Putamen (tissue), 1 donor: ENCODE results near the gene NDUFA13.

Experiments
- DNase-seq: peaks from one replicate; pipeline ENCODE4 v3.0.0-alpha.2; 2016; ENCODE audit warnings: low spot score

Gene NDUFA13

DNA sequence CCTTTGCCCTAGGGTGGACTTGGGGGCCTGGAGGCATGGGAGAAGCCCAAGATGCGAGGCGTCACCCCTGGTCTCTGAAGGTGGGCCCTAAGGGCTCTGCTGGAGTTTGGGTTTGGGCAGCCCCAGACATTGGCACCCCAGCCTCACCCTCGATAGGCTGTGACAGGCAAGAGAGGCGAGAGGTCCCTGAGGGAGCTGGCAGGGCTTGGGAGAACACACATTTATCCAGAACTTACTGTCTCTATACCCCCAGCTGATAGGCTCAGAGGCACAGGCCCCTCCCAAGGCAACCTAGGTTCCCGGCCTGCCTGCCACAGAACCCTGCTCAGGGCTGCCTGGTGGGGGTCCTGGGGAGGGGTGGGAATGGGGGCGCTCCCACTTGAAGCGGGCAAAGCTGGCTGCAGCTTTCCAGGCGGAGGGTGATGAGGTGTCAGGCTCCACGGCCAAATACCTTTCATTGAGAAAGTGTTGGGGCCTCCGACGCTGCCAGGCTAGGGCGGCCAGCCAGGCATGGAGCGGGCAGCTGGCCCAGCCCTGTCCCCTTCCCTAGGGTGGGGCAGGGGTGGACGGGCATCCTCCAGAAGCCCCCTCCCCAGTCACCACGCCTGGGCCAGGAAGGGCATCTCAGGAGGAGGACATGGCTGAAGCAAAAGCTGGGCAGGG lies 31.8 kb downstream of the NDUFA13 start:
- no peak for DNase-seq

DNA sequence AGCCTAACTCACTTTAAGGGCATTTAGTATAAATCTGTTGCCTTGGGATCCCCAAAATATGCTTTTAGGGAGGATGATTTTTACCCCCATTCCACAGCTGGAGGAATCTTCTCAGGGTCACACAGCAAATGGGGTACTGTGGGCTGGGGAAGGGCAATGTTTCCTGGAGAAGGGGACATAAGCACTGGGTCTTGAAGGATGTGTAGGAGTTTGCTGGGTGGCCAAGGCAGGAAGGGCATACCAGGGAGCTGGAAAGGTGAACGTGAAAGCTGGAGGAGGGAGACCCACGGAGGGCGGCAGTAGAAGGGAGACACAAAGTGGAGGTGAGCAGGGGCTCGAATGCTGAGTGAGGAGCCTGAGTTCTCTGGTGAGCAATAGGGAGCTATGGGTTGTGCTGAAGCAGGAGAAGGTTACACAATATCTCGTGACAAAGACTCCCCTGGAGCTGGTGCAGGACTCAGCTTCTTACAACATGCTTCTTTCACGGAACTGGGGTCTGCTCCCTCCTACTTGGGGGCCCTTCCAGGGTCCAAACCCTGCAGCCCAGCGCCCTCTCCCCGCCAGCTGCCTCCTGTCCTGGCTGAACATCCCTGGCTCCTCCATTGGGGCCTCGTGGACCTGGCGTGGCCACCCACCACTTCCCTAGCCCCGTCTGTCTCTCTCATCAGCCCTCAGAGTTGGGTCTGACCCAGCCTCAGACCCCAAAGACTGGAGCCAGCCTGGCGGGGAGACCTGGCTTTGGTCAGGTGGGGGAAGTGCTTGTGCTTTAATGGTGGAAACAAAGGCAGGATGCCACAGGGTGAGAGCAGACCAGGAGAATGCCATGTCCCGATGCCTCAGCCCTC lies 33.1 kb downstream of the NDUFA13 start:
- no peak for DNase-seq

DNA sequence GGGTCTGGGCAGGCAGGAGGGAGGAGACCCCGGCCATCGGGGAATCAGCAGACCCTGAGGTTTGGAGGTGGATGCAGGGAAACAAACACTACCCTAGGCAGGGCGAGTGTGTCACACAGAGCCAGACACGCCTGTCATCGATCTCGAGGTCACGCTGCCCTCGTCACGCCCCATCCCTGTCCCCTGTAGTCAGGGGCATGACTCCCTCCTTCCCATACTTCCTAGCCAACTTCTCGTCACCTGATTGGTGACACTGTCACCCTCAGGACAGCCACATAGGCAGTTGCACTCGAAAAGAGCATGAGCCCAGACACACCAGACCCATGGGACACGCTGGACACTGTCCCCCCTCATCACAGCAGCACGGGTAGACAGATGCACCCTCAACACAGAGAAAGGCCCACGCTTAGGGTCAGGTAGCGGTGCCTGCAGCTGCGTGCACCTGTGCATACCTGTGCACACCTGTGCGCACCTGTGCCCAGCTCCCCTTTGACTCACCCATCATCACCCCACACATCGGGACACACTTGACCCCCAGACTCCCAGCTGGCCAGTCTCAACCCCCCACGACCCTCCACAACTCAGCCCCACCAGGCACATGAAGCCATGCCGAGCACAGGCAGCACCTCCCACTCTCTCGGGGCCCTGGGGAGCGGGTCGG lies 33.9 kb downstream of the NDUFA13 start:
- no peak for DNase-seq

DNA sequence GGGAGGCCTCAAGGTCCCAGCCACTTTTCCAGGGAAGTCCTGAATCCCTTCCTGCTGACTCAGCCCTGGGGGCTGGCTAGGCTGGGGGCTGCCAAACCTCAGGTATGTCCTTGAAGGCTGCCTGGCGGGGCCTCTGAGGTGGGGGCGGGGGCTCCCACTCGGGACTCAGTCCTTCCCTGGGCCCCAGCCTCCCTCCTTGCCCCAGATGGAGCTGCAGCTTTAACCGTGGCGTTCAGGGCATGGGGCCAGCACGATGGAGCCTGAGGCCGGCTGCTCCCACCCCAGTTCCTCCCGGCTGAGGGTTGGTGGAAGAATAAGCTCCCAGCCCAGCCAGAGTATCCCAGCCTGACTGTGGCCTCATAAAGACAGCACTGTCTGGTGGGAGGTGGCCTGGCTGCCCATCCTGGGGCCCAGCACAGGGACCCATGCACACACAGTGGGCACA lies 34.5 kb downstream of the NDUFA13 start:
- DNase-seq = no peak

DNA sequence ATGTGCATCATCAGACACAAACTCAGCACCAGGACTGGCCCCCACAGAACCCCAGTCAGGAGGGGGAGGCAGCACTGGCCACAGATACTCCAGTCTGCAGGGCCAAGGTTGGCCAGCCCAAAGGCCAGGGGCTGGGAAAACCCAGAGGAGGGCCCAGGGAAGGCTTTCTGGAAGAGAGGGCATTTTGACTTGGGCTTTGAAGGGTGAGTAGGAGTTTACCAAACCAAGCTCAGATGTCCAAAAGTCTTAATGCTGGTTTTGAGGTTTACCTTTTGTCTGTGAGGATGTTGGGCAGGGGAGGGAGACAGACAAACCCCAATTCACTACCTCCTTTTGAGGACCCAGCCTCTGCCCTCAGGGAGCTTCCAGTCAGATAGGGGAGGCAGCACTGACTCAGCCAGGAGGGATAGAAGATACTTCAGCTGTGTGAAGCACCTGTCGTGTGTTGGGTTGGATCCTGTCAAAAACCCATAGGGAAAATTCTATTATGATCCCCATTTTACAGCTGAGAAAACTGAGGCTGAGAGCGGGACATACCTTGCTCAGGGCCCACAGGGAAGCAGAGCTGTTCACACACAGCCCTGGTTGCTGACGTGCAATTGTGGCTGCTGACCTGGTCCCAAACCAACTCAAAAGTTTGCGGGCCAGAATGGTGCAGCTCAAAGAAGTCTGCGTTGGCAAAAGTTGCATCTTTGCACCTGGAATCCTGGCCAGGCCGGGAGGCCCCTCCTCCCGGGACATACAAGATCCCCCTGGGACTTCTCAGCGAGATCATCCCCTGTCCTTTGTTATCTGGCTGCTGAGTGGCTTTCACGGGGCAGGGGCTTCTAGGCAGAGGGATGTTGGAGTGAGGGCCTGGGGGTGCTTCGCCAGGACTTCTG lies 35.2 kb downstream of the NDUFA13 start:
- no peak for DNase-seq

DNA sequence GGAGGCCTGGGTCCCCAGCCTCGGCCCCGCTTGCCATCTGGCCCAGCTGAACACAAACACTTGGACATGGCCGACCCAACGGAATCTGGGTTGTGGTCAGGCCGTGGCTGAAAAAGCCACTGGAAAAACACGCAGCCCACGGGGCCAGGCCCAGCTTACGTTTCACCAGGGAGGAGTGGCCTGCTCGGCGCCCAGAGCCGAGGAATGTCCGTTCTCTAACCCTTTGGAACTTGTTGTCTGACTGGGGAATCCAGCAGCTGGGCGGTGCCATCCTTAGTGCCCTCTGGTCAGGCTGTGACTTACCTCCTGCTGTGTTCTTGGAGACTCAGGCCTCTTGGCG lies 35.8 kb downstream of the NDUFA13 start:
- DNase-seq = no peak

DNA sequence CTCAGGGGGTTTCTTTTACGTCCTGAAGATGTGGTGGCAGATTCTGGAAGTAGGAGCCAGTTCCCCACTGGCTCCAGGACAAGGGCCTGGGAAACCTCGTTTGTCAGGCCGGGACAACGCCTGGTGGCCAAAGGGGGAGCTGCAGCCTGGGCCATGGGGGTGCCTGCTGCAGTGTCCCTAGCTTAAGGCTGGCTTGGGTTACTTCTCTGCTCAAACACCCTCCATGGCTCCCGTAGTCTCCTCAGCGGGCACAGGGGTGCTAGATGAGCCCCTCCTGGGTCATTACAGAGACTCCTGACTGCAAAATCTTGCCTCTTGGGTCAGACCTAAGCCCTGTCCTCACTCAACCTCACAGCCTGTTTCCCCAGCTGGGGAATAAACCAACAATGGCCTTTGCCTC lies 36.8 kb downstream of the NDUFA13 start:
- no peak for DNase-seq

DNA sequence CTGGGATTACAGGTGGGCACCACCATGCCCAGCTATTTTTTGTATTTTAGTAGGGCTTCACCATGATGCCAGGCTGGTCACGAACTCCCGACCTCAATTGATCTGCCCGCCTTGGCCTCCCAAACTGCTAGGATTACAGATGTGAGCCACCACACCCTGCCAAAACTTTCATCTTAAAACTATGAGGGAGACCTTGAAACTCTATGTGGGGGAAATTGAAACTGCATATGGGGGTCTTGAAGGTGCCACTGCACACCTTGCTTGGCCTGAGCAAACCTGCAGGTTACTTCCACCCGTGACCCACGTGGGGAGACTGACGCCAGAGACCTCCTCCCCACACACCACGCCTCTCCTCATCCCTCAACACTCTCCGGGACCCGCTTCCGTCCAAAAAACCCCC lies 37.6 kb downstream of the NDUFA13 start:
- DNase-seq = no peak

DNA sequence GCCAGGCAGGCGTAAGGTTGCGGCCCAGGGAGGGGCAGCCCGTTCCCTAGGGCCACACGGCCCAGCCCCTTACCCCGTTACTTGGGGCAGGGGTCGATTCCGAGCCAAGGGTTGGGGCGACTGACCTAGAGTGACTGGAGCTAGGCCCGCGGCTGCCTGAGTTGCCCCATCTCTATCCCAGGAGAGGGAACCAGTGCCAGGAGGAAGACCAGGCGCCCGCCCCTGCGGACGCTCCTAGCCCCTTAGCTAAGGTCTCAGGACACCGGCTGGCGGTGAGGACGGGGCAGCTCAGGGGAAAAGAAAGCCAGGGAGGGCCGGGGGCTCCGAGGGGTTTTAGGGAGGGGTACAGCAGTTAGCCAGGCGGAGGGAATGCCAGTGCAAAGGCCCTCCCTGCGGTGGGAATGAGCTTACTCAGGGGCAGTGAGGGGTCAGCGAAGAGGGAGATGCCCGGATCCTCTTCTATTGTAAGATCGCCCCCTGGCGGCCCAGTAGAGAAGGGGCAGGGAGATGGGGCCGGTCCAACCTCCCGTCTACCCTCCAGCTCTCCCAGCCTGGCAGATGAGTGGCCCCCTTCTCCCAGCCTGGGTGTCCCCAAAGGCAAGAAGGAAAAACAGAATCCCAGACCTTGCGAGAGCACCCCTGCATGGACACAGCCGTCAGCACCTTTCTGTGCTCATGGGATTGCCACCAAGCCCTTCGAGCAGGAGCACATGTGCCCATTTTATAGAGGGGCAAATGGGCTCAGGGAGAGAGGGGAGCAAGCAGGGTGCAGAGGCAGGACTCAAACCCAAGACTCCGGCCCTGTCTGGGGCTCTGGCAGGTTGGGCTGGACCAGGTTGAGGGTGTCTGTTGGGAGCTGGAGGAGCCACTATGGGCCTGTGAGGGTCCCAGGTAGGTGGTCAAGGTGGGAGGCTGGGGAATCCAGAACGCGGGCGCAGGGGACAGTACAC lies 38.3 kb downstream of the NDUFA13 start:
- DNase-seq = no peak

DNA sequence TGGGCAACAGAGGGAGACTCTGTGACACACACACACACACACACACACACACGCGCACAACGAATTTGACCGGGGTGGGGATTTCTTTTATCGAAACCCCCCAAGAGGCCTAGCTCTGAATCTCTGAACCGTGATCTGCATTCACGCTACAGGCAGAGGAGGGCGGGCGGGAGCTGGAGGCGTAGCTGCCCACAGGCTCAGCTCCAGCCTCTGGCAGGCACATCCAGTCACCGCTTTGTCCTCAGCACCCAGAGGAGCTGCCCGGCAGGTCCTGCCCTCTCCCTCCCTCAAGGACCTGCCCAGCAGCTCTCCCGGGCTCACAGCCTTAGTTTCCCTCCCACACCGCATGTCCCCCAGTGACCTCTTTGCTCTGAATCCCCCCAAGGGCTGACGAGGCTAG lies 42.0 kb downstream of the NDUFA13 start:
- DNase-seq = no peak

DNA sequence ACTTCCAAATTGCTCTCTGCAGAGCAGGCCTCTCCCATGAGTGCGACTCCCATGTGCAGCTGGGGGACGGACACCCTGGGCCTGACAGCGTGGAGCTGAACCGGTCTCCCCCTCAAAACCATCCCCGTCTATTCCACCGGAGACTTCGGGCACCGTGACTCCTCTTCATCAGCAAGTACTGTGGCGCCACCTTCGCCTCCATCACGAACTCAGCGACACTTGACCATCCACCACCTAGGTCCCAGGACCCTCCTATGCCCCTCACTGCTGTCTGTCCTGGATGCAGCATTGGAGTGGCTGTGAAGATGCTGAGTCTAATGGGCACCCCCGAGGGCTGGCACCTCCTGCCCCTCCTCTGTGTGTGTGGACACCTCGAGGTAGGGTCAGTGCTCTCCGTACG lies 42.6 kb downstream of the NDUFA13 start:
- no peak for DNase-seq

DNA sequence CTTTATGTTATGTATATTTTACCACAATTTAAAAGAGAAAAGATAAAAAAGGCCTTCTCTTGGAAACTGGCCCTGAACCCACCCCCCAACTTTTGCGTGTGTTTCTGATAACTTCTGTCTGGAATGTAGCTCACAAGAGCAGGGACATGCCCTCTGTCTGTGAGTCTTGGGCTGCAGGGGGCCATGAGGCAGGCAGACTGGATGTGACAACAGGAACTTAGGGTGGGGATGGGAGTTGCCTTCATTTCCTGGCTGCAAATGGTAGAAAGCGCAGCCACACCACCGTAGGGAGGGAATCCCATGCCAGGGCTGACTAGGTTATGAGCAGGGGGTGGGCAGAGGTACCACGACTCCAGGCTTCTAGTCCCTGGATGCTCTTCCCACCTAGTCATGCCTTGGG lies 43.9 kb downstream of the NDUFA13 start:
- no peak for DNase-seq

DNA sequence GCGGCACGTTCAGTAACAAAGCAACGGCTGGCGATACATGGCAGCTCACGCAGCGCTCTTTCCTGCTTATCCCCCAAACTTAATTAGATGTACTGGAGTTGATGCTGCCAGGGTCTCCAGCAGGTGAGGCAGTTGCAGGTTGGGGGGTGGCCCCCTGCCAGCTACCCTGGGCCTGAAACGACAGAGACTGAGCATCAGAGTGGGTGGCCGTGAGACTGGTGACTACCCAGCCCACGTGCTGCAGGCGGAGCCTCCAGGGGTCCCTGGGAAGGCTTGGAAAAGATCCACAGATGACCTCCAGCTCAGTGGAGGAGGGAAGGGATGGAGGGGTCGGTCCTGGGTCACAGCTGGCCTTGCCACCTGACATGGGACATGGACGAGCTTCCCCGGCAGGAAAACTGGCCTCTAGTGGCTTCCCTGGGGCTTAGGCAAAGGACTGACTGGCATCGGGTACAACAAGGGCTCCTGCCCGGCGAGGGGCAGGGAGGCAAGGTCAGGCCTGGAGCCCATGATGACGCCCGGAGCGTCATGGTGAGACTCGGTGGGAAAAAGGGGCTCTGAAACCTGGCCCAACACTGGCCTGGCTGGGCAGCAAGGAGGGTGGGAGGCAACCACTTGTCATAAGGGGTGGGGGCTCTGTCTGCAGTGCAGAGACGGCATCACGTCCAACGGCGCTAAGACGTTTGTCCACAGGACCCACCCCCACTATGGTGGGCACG lies 46.1 kb downstream of the NDUFA13 start:
- no peak for DNase-seq

DNA sequence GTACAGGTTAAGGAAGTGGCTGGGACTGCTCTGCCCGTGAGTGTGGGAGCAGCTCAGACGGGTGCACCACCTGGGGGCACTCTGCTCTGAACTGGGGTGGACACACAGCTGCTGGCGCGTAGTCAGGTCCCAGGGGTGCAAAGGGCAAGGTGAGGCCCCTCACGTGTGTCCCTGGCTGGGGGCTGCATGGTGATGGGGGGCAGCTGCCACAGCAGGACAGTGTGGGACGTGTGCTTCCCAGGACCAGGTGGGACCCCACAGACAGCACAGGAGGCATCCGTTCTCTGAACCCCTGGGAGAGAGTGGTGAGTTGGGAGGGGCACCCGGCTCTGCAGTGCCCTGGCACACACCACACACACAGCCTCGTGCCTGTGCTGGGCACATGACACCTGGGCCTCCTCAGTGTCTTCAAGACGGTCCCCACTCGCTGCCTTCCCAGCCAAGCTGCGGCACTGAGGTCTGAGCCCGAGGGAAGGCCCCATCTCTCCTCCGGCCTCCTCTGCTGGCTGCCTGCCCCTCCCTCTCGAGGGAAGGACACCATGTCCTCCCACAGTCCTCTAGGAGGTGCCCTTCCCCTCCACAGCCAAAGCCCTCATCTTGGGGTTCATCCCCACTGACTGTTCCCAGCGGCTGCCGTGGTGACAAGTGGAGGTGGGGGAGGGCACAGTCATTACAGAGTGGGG lies 46.8 kb downstream of the NDUFA13 start:
- DNase-seq = no peak

DNA sequence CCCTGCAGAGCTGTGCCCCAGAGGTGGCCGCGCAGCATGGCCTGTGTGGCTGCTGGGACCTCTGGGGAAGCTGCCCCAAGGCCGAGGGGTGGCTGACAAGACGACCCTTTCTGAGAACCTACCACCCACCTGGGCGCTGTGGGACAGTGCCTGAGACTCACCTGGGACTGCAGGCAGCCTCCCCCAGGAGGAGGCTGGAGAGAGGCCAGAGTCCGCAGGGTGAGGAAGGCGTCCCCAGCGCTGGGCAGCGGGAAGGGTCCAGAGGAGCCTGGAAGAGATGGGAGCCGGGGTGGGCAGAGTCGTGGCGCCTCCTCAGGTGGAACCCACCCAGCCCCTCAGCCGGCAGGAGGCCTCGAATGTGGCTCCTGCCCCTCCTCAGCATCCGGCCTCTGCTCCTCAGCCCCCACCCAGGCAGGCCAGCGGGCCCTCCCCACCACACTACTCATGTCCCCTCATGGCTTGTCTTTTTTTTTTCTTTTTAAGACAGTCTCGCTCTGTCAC lies 47.4 kb downstream of the NDUFA13 start:
- DNase-seq = no peak

DNA sequence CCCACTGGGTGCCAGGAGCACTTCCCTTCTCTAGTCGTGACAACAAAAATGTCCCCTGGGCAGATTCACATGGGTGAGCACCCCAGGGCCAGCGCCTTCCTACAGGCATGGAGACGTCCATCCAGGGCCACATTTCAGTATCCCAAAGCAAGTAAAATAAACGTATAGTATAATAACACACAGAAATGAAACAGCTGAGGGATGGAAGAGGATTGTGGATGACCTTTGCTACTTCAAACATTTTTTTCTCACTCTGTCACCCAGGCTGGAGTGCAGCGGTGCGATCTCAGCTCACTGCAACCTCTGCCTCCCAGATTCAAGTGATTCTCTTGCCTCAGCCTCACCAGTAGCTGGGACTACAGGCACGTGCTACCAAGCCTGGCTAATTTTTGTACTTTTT lies 50.3 kb downstream of the NDUFA13 start:
- no peak for DNase-seq

DNA sequence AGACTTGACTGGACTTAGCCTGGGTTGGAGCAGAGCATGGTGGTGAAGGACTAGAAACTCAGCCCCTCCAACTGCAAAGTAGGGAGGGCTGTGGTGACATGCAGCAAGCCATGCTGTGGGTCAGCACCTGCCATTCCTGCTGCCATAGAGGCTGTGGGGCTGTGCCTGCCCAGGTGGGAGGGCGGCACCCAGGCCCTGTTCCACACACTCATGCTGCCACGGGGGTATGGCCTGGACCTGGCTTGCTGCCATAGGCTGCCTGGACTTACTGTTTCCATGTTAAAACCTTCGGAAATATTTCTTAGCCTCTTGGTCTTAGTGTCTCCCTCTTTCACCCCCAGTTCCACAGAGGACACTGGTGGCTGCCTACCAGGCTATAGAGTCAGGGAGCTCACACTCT lies 51.4 kb downstream of the NDUFA13 start:
- no peak for DNase-seq

DNA sequence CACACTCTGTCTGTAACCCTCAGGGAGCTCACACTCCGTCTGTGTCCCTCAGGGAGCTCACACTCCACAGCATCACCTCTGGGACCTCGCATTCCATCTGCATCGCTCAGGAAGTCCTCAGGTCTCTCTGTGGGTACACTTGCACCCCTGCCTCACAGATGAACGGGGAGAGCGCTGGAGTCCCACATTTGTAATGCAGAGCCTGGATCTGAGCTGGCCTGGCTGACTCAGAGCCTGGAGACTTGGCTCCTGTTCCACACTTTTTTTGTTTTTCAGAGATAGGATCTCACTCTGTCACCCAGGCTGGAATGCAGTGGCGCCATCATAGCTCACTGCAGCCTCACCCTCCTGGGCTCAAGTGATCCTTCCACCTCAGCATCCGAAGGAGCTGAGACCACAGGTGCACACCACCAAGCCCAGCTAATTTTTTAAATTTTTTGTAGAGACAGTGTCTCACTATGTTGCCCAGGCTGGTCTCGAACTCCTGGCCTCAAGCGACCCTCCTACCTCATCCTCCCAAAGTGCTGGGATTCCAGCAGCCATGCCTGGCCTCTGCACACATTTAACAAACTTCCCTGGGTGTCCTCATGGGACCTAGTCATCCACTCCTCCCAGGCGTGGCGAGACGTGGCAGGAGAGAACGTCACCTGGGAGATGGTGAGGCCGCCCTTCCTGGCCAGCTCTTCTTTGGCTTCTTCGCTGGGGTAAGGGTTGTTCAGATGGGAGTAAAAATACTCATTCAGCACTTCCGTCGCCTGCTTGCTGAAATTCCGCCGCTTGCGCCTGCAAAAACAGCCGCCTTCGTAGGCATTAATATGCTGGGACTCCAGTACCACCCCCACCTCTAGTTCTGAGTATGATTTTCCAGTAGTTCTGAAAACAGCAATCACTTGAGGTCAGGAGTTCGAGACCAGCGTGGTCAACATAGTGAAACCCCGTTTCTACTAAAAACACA lies 53.1 kb downstream of the NDUFA13 start:
- DNase-seq = no peak
